Right lobe of liver (tissue), 6 donors: ENCODE measurements around the gene MTSS2. TPM values are rescaled to one million over a fixed set of nuclear protein-coding genes. Genes with fewer than 3 reads are reported as not detected.

Experiments
- ATAC-seq, 4 donors: fragments of 200-7000 bp; cut with Tn5 transposase; one replicate each; pipeline ENCODE4 v1.9.1; 2020; ENCODE audit warnings: mild to moderate bottlenecking in 4 of 4, moderate library complexity in 4 of 4
- DNase-seq, 3 donors: peaks; one replicate each; pipeline ENCODE4 v3.0.0-alpha.2; 2020
- H3K27ac ChIP-seq, 3 donors: fragments of 200-600 bp; one replicate each; pipeline ENCODE4 v1.8.0; 2022
- H3K27me3 ChIP-seq, 2 donors: fragments of 200-600 bp; one replicate each; pipeline ENCODE4 v1.8.0; 2022
- H3K36me3 ChIP-seq, 4 donors: fragments of 200-600 bp; sonication (generic) in 1 of 4; one replicate each; pipeline versions ENCODE4 v1.5.1 to v1.8.0; 2017 to 2022; ENCODE audit warnings: control low read depth in 1 of 4
- H3K4me1 ChIP-seq, 4 donors: fragments of 200-600 bp; sonication (generic) in 1 of 4; one replicate each; pipeline versions ENCODE4 v1.5.1 to v1.8.0; 2017 to 2022; ENCODE audit warnings: control low read depth in 1 of 4
- H3K4me3 ChIP-seq, 3 donors: fragments of 200-600 bp; one replicate each; pipeline ENCODE4 v1.8.0; 2022
- H3K9me3 ChIP-seq, 4 donors: fragments of 200-600 bp; sonication (generic) in 1 of 4; one replicate each; pipeline versions ENCODE4 v1.5.1 to v1.8.0; 2017 to 2022; ENCODE audit warnings: control low read depth in 1 of 4
- POLR2A ChIP-seq: fragments of 450-650 bp; IDR thresholded peaks from one replicate; pipeline ENCODE4 v1.6.1; 2017; ENCODE audit warnings: antibody characterized with exemption, mild to moderate bottlenecking
- WGBS: methylation state at CpG from one replicate; pipeline ENCODE4 v1.1.6; 2018; ENCODE audit warnings: low coverage, low lambda C conversion rate; ENCODE audit not compliant: insufficient coverage; ENCODE audit errors: missing lambda C conversion rate; 5-methylcytosine and 5-hydroxymethylcytosine counted together
- intact Hi-C, 2 donors: fragments of 100-400 bp; cut with DNase I; formaldehyde crosslinking; loops; one replicate each; pipeline versions ENCODE4 v1.11.2 to v1.14.1; 2022
- total RNA-seq, 6 experiments: library from RNA; depleted of rRNA in 2 of 6; stranded (reverse); fragments of >200 nt in 2 of 6; fragmentation: NEBNext Ultra II Directional in 3 of 6; extraction: Animal tissue kit (Norgen Biotek cat#: 25700) in 3 of 6; gene quantifications; one replicate each; pipeline versions ENCODE4 v1.1.0 to v1.2.4, GENCODE V29; 2016 to 2023
- TF ChIP-seq, protein P1 (sequence below), 4 donors: fragments of 200-600 bp in 3 of 4; fragments of 450-650 bp in 1 of 4; IDR thresholded peaks; one replicate each; pipeline versions ENCODE4 v1.5.1 to v1.8.0; 2016 to 2022; ENCODE audit warnings: antibody characterized with exemption in 4 of 4, mild to moderate bottlenecking in 2 of 4
- donor health status: DM: no; HTN: yes; CAD: no.
- donor health status: DM: no; HTN: no; CAD: no.
- donor health status: DM: no; HTN: no; CAD: no.
- donor health status: DM: no; HTN: yes; CAD: no.
- donor health status: DM: no; HTN: yes; CAD: no.

The MTSS2 gene
- total RNA-seq, 6 experiments from 2014 or later, result 28.5 to 117 (median 80.2) TPM

- no peaks in the 10 kb centered on the region for H3K27me3 ChIP-seq
- no peak overlapping the region for H3K27ac ChIP-seq
- H3K4me1 ChIP-seq, result peaks cover 0 to 4% (median under 1%) of the 10 kb centered on the region in 4 donors
- no peak for TF ChIP-seq POLR2A
- TF ChIP-seq, protein P1, sequence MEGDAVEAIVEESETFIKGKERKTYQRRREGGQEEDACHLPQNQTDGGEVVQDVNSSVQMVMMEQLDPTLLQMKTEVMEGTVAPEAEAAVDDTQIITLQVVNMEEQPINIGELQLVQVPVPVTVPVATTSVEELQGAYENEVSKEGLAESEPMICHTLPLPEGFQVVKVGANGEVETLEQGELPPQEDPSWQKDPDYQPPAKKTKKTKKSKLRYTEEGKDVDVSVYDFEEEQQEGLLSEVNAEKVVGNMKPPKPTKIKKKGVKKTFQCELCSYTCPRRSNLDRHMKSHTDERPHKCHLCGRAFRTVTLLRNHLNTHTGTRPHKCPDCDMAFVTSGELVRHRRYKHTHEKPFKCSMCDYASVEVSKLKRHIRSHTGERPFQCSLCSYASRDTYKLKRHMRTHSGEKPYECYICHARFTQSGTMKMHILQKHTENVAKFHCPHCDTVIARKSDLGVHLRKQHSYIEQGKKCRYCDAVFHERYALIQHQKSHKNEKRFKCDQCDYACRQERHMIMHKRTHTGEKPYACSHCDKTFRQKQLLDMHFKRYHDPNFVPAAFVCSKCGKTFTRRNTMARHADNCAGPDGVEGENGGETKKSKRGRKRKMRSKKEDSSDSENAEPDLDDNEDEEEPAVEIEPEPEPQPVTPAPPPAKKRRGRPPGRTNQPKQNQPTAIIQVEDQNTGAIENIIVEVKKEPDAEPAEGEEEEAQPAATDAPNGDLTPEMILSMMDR (IDR thresholded peaks at IDR 0.05), result no peak
- DNase-seq (no peak), ATAC-seq (no peak)
- intact Hi-C loops, result no loop called here
- no peaks in the 10 kb centered on the region for H3K9me3 ChIP-seq
- WGBS, result 90% methylated on average over 2 of the region's 7 CpGs
- H3K36me3 ChIP-seq, result peaks cover 0 to 1% (median under 1%) of the 10 kb centered on the region in 4 donors
- no peak overlapping the region for H3K4me3 ChIP-seq
These were observed 27.9 kb downstream of the MTSS2 start for GRCh38 chr16:70657956-70658355.

DNA sequence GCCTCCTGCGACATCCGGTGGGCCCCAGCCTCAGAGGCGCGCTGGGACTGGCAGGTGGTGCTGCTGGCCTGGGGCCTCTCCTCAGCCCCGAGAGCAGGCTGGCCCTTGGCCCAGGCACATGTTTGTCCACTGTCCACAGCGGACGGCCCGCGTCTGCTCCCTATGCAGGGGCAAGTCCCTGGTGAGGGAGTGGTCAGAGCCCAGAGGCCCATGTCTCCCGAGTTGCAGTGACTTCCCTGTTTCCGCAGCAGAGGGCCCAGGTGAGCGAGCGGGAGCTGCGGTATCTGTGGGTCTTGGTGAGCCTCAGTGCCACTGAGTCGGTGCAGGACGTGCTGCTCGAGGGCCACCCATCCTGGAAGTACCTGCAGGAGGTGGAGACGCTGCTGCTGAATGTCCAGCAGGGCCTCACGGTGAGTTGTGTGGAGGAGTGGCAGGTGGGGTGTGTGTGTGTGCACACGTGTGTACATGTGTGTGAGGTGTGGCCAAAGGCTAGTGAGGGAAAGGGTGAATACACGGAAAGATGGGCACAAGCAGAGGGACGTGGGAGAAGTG lies 29.1 kb downstream of the MTSS2 start:
- H3K27ac ChIP-seq, result no peak overlapping the region
- H3K9me3 ChIP-seq, result no peaks in the 10 kb centered on the region
- H3K4me1 ChIP-seq, result peaks cover 0 to 4% (median under 1%) of the 10 kb centered on the region in 4 donors
- H3K36me3 ChIP-seq, result no peaks in the 10 kb centered on the region
- intact Hi-C loops, result no loop called here
- TF ChIP-seq, protein P1 (IDR thresholded peaks at IDR 0.05), result peak in 1 of 4 donors; percentile 26
- TF ChIP-seq POLR2A, result no peak
- no peak overlapping the region for H3K4me3 ChIP-seq
- WGBS, result 41% methylated on average over 13 of the region's 22 CpGs
- ATAC-seq (peak; percentile 39 to 60 (median 56)), DNase-seq (peak; percentile 50 to 65 (median 65))
- H3K27me3 ChIP-seq, result no peaks in the 10 kb centered on the region

GRCh38 chr16:70656065-70656711 lies 29.7 kb downstream of the MTSS2 start:
- no peak overlapping the region for H3K4me3 ChIP-seq
- DNase-seq (no peak), ATAC-seq (no peak)
- no peaks in the 10 kb centered on the region for H3K27me3 ChIP-seq
- 80% methylated on average over 5 of the region's 8 CpGs for WGBS
- no peak overlapping the region for H3K27ac ChIP-seq
- H3K4me1 ChIP-seq, result peaks cover 0 to 4% (median under 1%) of the 10 kb centered on the region in 4 donors
- H3K36me3 ChIP-seq, result no peaks in the 10 kb centered on the region
- TF ChIP-seq, protein P1 (IDR thresholded peaks at IDR 0.05), result no peak
- TF ChIP-seq POLR2A, result no peak
- no peaks in the 10 kb centered on the region for H3K9me3 ChIP-seq
- intact Hi-C loops, result no loop called here

DNA sequence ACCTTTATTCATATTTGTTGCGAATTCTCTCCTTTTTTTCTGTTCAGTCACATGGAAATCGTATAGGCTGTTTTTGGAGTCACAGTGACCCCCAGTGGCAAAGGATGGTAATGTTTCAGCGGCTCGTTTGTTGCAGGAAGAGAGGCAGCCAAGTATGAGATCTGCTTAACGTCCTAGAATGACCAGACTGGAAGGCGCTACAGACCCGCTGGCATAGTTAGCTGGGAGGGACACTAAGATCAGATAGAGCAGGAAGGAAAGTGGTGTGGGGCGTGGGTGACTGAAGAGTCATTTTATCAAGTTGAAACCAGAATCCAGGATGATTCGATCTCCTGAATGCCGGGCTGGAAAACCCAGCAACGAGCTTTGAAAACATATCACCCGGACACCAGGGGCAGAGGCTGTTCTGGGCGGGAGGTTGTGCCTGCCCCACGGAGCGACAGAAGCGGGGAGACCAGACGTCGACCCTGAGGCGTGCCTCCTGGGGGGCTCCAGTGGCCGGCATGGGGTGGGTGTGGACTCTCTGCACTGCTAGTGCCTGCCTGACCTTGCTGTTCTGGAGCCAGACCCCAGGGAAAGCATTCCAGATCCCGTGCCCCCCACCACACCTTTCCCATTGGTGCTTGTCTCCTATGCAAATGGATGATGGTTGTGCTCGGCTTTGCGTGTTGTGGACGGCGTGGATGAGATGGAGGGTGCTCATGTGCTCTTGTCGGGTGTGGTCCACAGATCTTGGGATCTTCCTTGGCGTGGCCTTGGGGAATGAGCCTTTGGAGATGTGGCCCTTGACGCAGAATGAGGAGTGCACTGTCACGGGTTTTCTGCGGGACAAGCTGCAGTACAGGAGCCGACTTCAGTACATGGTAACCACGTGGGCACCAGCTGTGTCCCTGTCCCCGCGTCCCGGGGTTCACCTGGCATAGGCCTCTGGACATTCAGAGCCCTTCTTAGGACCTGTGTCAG lies 31.8 kb downstream of the MTSS2 start:
- DNase-seq, result peak in 1 of 3 donors; percentile 80
- 3% methylated on average over 13 of the region's 35 CpGs for WGBS
- H3K4me3 ChIP-seq, result peak overlapping the region in 1 of 3 donors; percentile 23

More for the DNA sequence above, 31.8 kb downstream of the MTSS2 start:
- Histone ChIP-seq H3K36me3 (no peaks in the 10 kb centered on the region), H3K4me1 (peaks cover 0 to 4% (median under 1%) of the 10 kb centered on the region in 4 donors), H3K27ac (no peak overlapping the region), H3K9me3 (no peaks in the 10 kb centered on the region), H3K27me3 (no peaks in the 10 kb centered on the region)
- peak; percentile 88 to 96 (median 90) for ATAC-seq
- intact Hi-C loops, result loop anchor here in 1 of 2 donors (5.0 kb wide), 1 partner anchor 127 kb away; no protein-coding TSS in a partner anchor
- TF ChIP-seq, protein P1 (IDR thresholded peaks at IDR 0.05), result peak; percentile 83 to 96 (median 90)
- no peak for TF ChIP-seq POLR2A
